ENCODE measurements around the gene BEND5.

BEND5 gene

GRCh38 chr1:48776393-48777218 is at the start of gene BEND5:
Gene BEND5, minus strand, starts transcription at chr1:48776891. Its CDS starts 60 bp downstream, at chr1:48776831.
- DNase-seq = peak; percentile 92

GRCh38 chr1:48823168-48823567 is 46.5 kb upstream of the BEND5 start:
- no peak for DNase-seq

- no peak for DNase-seq
Measured at GRCh38 chr1:48820491-48820890, 43.8 kb upstream of the BEND5 start.

- DNase-seq = peak; percentile 44
Measured at GRCh38 chr1:48817505-48818114, 40.9 kb upstream of the BEND5 start.

- DNase-seq = peak; percentile 28
Measured at GRCh38 chr1:48810740-48811139, 34.0 kb upstream of the BEND5 start.

- no peak for DNase-seq
Measured at GRCh38 chr1:48808496-48808895, 31.8 kb upstream of the BEND5 start.

- DNase-seq = peak; percentile 49
Measured at GRCh38 chr1:48807554-48808260, 31.0 kb upstream of the BEND5 start.

- DNase-seq = no peak
Measured at GRCh38 chr1:48803474-48803873, 26.8 kb upstream of the BEND5 start.

GRCh38 chr1:48794816-48795215 is 18.1 kb upstream of the BEND5 start:
- DNase-seq = no peak

GRCh38 chr1:48793863-48794262 is 17.2 kb upstream of the BEND5 start:
- no peak for DNase-seq

- DNase-seq = no peak
Measured at GRCh38 chr1:48792961-48793360, 16.3 kb upstream of the BEND5 start.

GRCh38 chr1:48790397-48790796 is 13.7 kb upstream of the BEND5 start:
- DNase-seq = no peak

- no peak for DNase-seq
Measured at GRCh38 chr1:48789903-48790302, 13.2 kb upstream of the BEND5 start.

- DNase-seq = no peak
Measured at GRCh38 chr1:48785869-48786268, 9.2 kb upstream of the BEND5 start.

- no peak for DNase-seq
Measured at GRCh38 chr1:48784301-48784700, 7.6 kb upstream of the BEND5 start.

- peak; percentile 32 for DNase-seq
Measured at GRCh38 chr1:48777219-48777895, 666 bp upstream of the BEND5 start.

- no peak for DNase-seq
Measured at GRCh38 chr1:48775831-48776392, 779 bp downstream of the BEND5 start.

- no peak for DNase-seq
Measured at GRCh38 chr1:48773133-48773532, 3.6 kb downstream of the BEND5 start.

- DNase-seq = no peak
Measured at GRCh38 chr1:48772211-48772610, 4.5 kb downstream of the BEND5 start.

- DNase-seq = peak; percentile 31
Measured at GRCh38 chr1:48771561-48771960, 5.1 kb downstream of the BEND5 start.

GRCh38 chr1:48767975-48768510 is 8.6 kb downstream of the BEND5 start:
- no peak for DNase-seq

- DNase-seq = no peak
Measured at GRCh38 chr1:48765335-48765734, 11.4 kb downstream of the BEND5 start.

- no peak for DNase-seq
Measured at GRCh38 chr1:48761986-48762385, 14.7 kb downstream of the BEND5 start.

Data from right hindlimb (tissue), 1 donor.